Measurements from ENCODE around the gene KSR1. TPM values are rescaled to one million over a fixed set of nuclear protein-coding genes. Genes with fewer than 3 reads are reported as not detected.

The KSR1 gene
- total and polyA plus RNA-seq, 2 of the 4 experiments (the other 2 are of a cell fraction): 12.5 to 21.9 TPM

DNA sequence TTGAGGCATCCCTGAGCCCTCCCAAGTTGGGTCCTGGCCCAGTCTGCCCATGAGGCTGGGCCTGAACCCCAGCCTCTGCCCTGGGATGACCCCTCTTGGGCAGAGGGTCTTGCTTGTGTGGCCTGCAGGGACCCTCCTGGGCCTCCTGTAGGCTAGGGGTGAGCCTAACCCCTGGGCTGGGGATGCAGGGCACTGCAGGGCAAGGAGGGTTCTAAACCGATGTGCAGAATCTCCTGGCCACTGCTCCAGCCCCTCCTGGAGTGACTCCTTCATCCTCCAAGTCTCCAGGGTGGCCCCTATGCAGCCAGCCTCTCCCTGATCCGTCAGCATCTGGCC lies 212.2 kb downstream of the KSR1 start:
- H3K4me2 ChIP-seq (ENCODE audit: low read depth, low read length): no peak overlapping the region
- no peak overlapping the region for H2BK20ac ChIP-seq (ENCODE audit: low read depth, low read length)
- H3K36me3 ChIP-seq (ENCODE audit: control insufficient read depth, insufficient read depth, low read length): no peaks in the 10 kb centered on the region
- ChIA-PET CTCF (no interaction called here), POLR2A (ENCODE audit: unreplicated experiment) (no interaction called here)
- no peak overlapping the region for H2BK120ac ChIP-seq (ENCODE audit: low read depth, low read length)
- no peak overlapping the region for H2BK15ac ChIP-seq (ENCODE audit: low read depth, low read length)
- H4K5ac ChIP-seq (ENCODE audit: low read depth, low read length): no peak overlapping the region
- in situ Hi-C loops (cut with MboI; ENCODE audit: low sequenced_read_pairs): no loop called here
- H2BK5ac ChIP-seq (ENCODE audit: low read depth, low read length, poor library complexity, severe bottlenecking): no peak overlapping the region
- no peak overlapping the region for H2AK9ac ChIP-seq (replicated peaks; ENCODE audit: low read depth, low read length, poor library complexity)
- dilution Hi-C loops (cut with HindIII; ENCODE audit: low sequenced_read_pairs, unreplicated experiment): no loop called here
- no peak overlapping the region for H3K9ac ChIP-seq (ENCODE audit: low read depth, low read length)
- BruUV-seq (replicated peaks): no TSS peak
- intact Hi-C loops (cut with micrococcal nuclease): no loop called here
- H3K4me1 ChIP-seq (ENCODE audit: control insufficient read depth, insufficient read depth, low read length): no peaks in the 10 kb centered on the region
- H3K79me1 ChIP-seq (ENCODE audit: low read depth in 1 of 2, low read length in 2 of 2): no peaks in the 10 kb centered on the region
- no peak overlapping the region for H3K23ac ChIP-seq (ENCODE audit: low read depth, low read length)
- no peak overlapping the region for H2AK5ac ChIP-seq (ENCODE audit: low read depth, low read length)
- no peak overlapping the region for H3K56ac ChIP-seq (ENCODE audit: extremely low read depth, insufficient read depth, low read length)
- no peak for DNase-seq
- H3K14ac ChIP-seq (replicated peaks; ENCODE audit: low read depth, low read length): no peak overlapping the region
- no peaks in the 10 kb centered on the region for H3K9me3 ChIP-seq (ENCODE audit: control insufficient read depth, insufficient read depth, low read length)
- no peak overlapping the region for H3K4ac ChIP-seq (ENCODE audit: low read depth, low read length)
- H3K27me3 ChIP-seq (ENCODE audit: control insufficient read depth, insufficient read depth, low read length): peaks cover 11% of the 10 kb centered on the region
- no peak overlapping the region for H2AFZ ChIP-seq (replicated peaks; ENCODE audit: low read length, poor library complexity)
- TF ChIP-seq, protein P1, sequence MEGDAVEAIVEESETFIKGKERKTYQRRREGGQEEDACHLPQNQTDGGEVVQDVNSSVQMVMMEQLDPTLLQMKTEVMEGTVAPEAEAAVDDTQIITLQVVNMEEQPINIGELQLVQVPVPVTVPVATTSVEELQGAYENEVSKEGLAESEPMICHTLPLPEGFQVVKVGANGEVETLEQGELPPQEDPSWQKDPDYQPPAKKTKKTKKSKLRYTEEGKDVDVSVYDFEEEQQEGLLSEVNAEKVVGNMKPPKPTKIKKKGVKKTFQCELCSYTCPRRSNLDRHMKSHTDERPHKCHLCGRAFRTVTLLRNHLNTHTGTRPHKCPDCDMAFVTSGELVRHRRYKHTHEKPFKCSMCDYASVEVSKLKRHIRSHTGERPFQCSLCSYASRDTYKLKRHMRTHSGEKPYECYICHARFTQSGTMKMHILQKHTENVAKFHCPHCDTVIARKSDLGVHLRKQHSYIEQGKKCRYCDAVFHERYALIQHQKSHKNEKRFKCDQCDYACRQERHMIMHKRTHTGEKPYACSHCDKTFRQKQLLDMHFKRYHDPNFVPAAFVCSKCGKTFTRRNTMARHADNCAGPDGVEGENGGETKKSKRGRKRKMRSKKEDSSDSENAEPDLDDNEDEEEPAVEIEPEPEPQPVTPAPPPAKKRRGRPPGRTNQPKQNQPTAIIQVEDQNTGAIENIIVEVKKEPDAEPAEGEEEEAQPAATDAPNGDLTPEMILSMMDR (conservative IDR thresholded peaks at IDR 0.05; ENCODE audit: low read depth, low read length): no peak
- TF ChIP-seq MAFK (IDR thresholded peaks at IDR 0.05; ENCODE audit: low read depth, low read length) (no peak), FOS (IDR thresholded peaks at IDR 0.05; ENCODE audit: low read depth, low read length) (no peak), RFX5 (IDR thresholded peaks at IDR 0.05; ENCODE audit: low read depth, low read length) (no peak), RAD21 (IDR thresholded peaks at IDR 0.05; ENCODE audit: low read length) (no peak), SMC3 (IDR thresholded peaks at IDR 0.05; ENCODE audit: low read depth, low read length) (no peak), BHLHE40 (IDR thresholded peaks at IDR 0.05; ENCODE audit: low read depth, low read length) (no peak), CEBPB (IDR thresholded peaks at IDR 0.05; ENCODE audit: low read depth, low read length) (no peak), MAZ (IDR thresholded peaks at IDR 0.05; ENCODE audit: borderline replicate concordance, low read depth, low read length) (no peak), POLR2A (IDR thresholded peaks at IDR 0.05; ENCODE audit: low read depth, low read length) (no peak), NFE2L2 (IDR thresholded peaks at IDR 0.05; ENCODE audit: low read depth, low read length) (no peak), MXI1 (IDR thresholded peaks at IDR 0.05; ENCODE audit: borderline replicate concordance, low read depth, low read length) (no peak), RCOR1 (IDR thresholded peaks at IDR 0.05; ENCODE audit: insufficient replicate concordance, low read length) (no peak), CHD1 (IDR thresholded peaks at IDR 0.05; ENCODE audit: low read depth, low read length) (no peak)
- TF ChIP-seq, protein P2, sequence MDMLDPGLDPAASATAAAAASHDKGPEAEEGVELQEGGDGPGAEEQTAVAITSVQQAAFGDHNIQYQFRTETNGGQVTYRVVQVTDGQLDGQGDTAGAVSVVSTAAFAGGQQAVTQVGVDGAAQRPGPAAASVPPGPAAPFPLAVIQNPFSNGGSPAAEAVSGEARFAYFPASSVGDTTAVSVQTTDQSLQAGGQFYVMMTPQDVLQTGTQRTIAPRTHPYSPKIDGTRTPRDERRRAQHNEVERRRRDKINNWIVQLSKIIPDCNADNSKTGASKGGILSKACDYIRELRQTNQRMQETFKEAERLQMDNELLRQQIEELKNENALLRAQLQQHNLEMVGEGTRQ (IDR thresholded peaks at IDR 0.05; ENCODE audit: low read depth, low read length): no peak
- TF ChIP-seq, protein P3, sequence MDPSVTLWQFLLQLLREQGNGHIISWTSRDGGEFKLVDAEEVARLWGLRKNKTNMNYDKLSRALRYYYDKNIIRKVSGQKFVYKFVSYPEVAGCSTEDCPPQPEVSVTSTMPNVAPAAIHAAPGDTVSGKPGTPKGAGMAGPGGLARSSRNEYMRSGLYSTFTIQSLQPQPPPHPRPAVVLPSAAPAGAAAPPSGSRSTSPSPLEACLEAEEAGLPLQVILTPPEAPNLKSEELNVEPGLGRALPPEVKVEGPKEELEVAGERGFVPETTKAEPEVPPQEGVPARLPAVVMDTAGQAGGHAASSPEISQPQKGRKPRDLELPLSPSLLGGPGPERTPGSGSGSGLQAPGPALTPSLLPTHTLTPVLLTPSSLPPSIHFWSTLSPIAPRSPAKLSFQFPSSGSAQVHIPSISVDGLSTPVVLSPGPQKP (IDR thresholded peaks at IDR 0.05; ENCODE audit: borderline replicate concordance, low read depth, low read length): no peak
- no peak for ATAC-seq (ENCODE audit: low read depth)
- H4K8ac ChIP-seq (ENCODE audit: low read depth in 2 of 2, low read length in 2 of 2): no peak overlapping the region
- no peak overlapping the region for H3K4me3 ChIP-seq (ENCODE audit: insufficient read depth, low read depth, low read length)
- H3K18ac ChIP-seq (ENCODE audit: low read depth, low read length): no peak overlapping the region
- H3K9me1 ChIP-seq (ENCODE audit: insufficient read depth, low read length): no peaks in the 10 kb centered on the region
- no peaks in the 10 kb centered on the region for H4K20me1 ChIP-seq (ENCODE audit: insufficient read depth, low read length)
- no CpG with 5 or more reads among the region's 2 CpGs for WGBS, 2 experiments (ENCODE audit: extremely low coverage in 2 of 2, insufficient read length in 1 of 2)
- H3K27ac ChIP-seq (ENCODE audit: insufficient read depth, low read length): no peak overlapping the region
- H4K91ac ChIP-seq (ENCODE audit: insufficient read depth, low read depth, low read length): no peak overlapping the region
